ENCODE results near the gene NXPH2. TPM values are rescaled to one million over a fixed set of nuclear protein-coding genes. Genes with fewer than 3 reads are reported as not detected.

Gene NXPH2
- total and polyA plus RNA-seq, 2 of the 13 experiments (the other 11 are each of a cell fraction or from before 2014, with no cell fraction given): not detected

DNA sequence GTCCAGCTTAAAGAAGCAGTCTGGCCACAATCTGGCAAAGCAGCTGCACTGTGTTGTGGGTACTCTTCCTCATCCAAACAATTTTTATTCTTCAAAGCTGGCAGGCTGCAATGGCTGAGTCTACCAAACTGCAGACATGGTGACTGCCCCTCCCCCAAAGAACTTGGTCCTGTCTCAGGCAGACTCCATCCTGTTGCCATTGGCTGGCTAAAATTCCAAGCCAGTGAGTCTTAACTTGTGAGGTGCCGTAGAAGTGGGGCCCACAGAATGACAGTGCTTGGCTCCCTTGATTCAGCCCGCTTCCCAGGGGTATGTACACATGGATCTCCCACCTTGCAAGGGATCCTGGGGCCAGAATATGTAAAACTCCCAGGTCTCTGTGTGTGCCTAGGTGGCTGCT is 14.5 kb upstream of the NXPH2 start:
- Histone ChIP-seq H3K4me3 (replicated peaks in 1 of 3; ENCODE audit: insufficient read depth in 1 of 3, low read depth in 2 of 3, low read length in 3 of 3) (no peak overlapping the region), H3K9ac (ENCODE audit: insufficient read depth, low read depth, low read length) (no peak overlapping the region), H3K27me3 (ENCODE audit: control insufficient read depth in 1 of 2, insufficient read depth in 2 of 2, low read length in 2 of 2) (no peaks in the 10 kb centered on the region), H3K9me3 (ENCODE audit: low read length) (no peaks in the 10 kb centered on the region), H2AFZ (ENCODE audit: low read length) (no peak overlapping the region), H4K20me1 (ENCODE audit: insufficient read depth, low read length) (no peaks in the 10 kb centered on the region), H3K79me2 (ENCODE audit: insufficient read depth, low read length) (no peaks in the 10 kb centered on the region), H3K36me3 (replicated peaks in 1 of 2; ENCODE audit: control insufficient read depth in 1 of 2, insufficient read depth in 2 of 2, low read length in 2 of 2) (no peaks in the 10 kb centered on the region), H3K4me2 (ENCODE audit: low read depth, low read length) (no peak overlapping the region), H3K4me1 (ENCODE audit: insufficient read depth, low read length) (no peaks in the 10 kb centered on the region), H3K27ac (ENCODE audit: extremely low read length, insufficient read depth, low read length) (no peak overlapping the region)
- no TSS peak for BruUV-seq (replicated peaks)
- ATAC-seq (no peak), FAIRE-seq (no peak), DNase-seq (ENCODE audit: low spot score) (no peak)
- 37% methylated on average over 2 of the region's 2 CpGs for WGBS (ENCODE audit: low lambda C conversion rate)
- no peak for TF ChIP-seq ZNF317 (CRISPR knock-in tag; IDR thresholded peaks at IDR 0.05)
- ChIA-PET POLR2A (no interaction called here), CTCF (ENCODE audit: low intra/inter-chr PET ratio, low total read pairs) (no interaction called here)
- intact Hi-C loops (cut with micrococcal nuclease; ENCODE audit: unreplicated experiment) (no loop called here), in situ Hi-C loops (cut with HindIII; ENCODE audit: extremely low pct_ligation_motif_present, low pct_unique_long_range_greater_than_20kb) (no loop called here)

DNA sequence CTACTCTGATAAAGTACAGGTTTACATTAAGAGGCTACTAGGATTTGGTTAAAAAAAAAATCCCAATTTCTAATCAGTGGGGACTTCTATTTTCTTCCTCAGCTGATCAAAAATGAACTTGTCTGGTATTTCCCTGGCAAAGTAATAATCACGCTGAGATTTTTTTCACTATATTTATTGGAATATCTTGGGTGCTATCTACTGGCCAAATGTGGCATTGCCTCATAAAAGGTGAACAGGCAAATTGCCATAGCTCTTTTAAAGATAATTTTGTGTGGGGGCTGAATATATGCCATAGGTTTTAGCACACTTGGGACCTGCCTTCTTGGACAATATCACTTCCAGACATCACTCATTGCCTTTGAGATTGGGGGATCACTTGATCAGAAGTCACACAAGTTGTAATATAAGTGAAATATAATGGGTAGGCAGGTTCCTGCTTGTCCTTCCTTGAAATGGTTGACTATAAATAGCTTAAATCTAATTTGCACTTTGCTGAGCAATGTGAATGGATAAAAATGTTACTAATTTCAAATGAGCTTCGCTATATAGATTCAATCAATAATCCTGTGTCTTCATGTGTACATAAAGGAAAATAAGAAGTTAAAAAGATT is 7.0 kb upstream of the NXPH2 start:
- Histone ChIP-seq H3K4me2 (ENCODE audit: low read depth, low read length) (no peak overlapping the region), H3K27ac (ENCODE audit: extremely low read length, insufficient read depth, low read length) (no peak overlapping the region), H3K9me3 (ENCODE audit: low read length) (no peaks in the 10 kb centered on the region), H3K4me1 (ENCODE audit: insufficient read depth, low read length) (no peaks in the 10 kb centered on the region), H3K27me3 (ENCODE audit: control insufficient read depth in 1 of 2, insufficient read depth in 2 of 2, low read length in 2 of 2) (peaks cover 0 to 23% of the 10 kb centered on the region in 2 experiments; a peak in 2 of 5 replicates), H2AFZ (ENCODE audit: low read length) (no peak overlapping the region), H4K20me1 (ENCODE audit: insufficient read depth, low read length) (no peaks in the 10 kb centered on the region), H3K9ac (ENCODE audit: insufficient read depth, low read depth, low read length) (no peak overlapping the region), H3K36me3 (replicated peaks in 1 of 2; ENCODE audit: control insufficient read depth in 1 of 2, insufficient read depth in 2 of 2, low read length in 2 of 2) (no peaks in the 10 kb centered on the region), H3K4me3 (replicated peaks in 1 of 3; ENCODE audit: insufficient read depth in 1 of 3, low read depth in 2 of 3, low read length in 3 of 3) (no peak overlapping the region), H3K79me2 (ENCODE audit: insufficient read depth, low read length) (no peaks in the 10 kb centered on the region)
- ATAC-seq (peak; percentile 66), DNase-seq (ENCODE audit: low spot score) (peak; percentile 44), FAIRE-seq (no peak)
- ChIA-PET POLR2A (interaction anchor here (0.9 to 1.7 kb wide), 3 partner anchors 62 to 823 kb away, joined by 3 to 4 read pairs (median 3); partner anchors contain the start of gene HNMT), CTCF (ENCODE audit: low intra/inter-chr PET ratio, low total read pairs) (interaction anchor here (0.8 to 2.3 kb wide), 4 partner anchors 60 to 921 kb away, joined by 3 to 13 read pairs (median 7); no protein-coding TSS in a partner anchor)
- no TSS peak for BruUV-seq (replicated peaks)
- in situ Hi-C loops (cut with HindIII; ENCODE audit: extremely low pct_ligation_motif_present, low pct_unique_long_range_greater_than_20kb) (no loop called here), intact Hi-C loops (cut with micrococcal nuclease; ENCODE audit: unreplicated experiment) (loop anchor here (1.0 to 10.0 kb wide), 6 partner anchors 162 to 921 kb away; no protein-coding TSS in a partner anchor)
- under 1% methylated on average over 2 of the region's 2 CpGs for WGBS (ENCODE audit: low lambda C conversion rate)
- TF ChIP-seq ZNF264 (CRISPR knock-in tag; IDR thresholded peaks at IDR 0.05): no peak
- no peak for TF ChIP-seq NR3C1 (CRISPR knock-in tag; IDR thresholded peaks at IDR 0.05)
- TF ChIP-seq, protein P1, sequence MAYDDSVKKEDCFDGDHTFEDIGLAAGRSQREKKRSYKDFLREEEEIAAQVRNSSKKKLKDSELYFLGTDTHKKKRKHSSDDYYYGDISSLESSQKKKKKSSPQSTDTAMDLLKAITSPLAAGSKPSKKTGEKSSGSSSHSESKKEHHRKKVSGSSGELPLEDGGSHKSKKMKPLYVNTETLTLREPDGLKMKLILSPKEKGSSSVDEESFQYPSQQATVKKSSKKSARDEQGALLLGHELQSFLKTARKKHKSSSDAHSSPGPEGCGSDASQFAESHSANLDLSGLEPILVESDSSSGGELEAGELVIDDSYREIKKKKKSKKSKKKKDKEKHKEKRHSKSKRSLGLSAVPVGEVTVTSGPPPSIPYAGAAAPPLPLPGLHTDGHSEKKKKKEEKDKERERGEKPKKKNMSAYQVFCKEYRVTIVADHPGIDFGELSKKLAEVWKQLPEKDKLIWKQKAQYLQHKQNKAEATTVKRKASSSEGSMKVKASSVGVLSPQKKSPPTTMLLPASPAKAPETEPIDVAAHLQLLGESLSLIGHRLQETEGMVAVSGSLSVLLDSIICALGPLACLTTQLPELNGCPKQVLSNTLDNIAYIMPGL (CRISPR knock-in tag; IDR thresholded peaks at IDR 0.05; ENCODE audit: borderline replicate concordance in 1 of 2, low read depth in 1 of 2): 0 out of 4 replicates have a peak, but pooled peaks of 1 of the 2 experiments have one; percentile 22
- no peak for TF ChIP-seq ZNF207 (IDR thresholded peaks at IDR 0.05; ENCODE audit: borderline replicate concordance)
- TF ChIP-seq FOXP1 (IDR thresholded peaks at IDR 0.05): no peak
- TF ChIP-seq FOXP1 (CRISPR knock-in tag; IDR thresholded peaks at IDR 0.05): no peak
- TF ChIP-seq, protein P2, sequence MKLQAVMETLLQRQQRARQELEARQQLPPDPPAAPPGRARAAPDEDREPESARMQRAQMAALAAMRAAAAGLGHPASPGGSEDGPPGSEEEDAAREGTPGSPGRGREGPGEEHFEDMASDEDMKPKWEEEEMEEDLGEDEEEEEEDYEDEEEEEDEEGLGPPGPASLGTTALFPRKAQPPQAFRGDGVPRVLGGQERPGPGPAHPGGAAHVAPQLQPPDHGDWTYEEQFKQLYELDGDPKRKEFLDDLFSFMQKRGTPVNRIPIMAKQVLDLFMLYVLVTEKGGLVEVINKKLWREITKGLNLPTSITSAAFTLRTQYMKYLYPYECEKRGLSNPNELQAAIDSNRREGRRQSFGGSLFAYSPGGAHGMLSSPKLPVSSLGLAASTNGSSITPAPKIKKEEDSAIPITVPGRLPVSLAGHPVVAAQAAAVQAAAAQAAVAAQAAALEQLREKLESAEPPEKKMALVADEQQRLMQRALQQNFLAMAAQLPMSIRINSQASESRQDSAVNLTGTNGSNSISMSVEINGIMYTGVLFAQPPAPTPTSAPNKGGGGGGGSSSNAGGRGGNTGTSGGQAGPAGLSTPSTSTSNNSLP (IDR thresholded peaks at IDR 0.05; ENCODE audit: low read depth, low read length): peak; percentile 23; the same call in 1 of the 2 replicates
- no peak for TF ChIP-seq SNAPC2 (CRISPR knock-in tag; IDR thresholded peaks at IDR 0.05)
- TF ChIP-seq ATF7 (IDR thresholded peaks at IDR 0.05): no peak
- TF ChIP-seq ATF7 (CRISPR knock-in tag; IDR thresholded peaks at IDR 0.05): no peak
- no peak for TF ChIP-seq ZNF33A (CRISPR knock-in tag; IDR thresholded peaks at IDR 0.05; ENCODE audit: borderline replicate concordance)
- peak; percentile 80 for TF ChIP-seq SMC3 (IDR thresholded peaks at IDR 0.05; ENCODE audit: low read length)
- TF ChIP-seq, protein P3, sequence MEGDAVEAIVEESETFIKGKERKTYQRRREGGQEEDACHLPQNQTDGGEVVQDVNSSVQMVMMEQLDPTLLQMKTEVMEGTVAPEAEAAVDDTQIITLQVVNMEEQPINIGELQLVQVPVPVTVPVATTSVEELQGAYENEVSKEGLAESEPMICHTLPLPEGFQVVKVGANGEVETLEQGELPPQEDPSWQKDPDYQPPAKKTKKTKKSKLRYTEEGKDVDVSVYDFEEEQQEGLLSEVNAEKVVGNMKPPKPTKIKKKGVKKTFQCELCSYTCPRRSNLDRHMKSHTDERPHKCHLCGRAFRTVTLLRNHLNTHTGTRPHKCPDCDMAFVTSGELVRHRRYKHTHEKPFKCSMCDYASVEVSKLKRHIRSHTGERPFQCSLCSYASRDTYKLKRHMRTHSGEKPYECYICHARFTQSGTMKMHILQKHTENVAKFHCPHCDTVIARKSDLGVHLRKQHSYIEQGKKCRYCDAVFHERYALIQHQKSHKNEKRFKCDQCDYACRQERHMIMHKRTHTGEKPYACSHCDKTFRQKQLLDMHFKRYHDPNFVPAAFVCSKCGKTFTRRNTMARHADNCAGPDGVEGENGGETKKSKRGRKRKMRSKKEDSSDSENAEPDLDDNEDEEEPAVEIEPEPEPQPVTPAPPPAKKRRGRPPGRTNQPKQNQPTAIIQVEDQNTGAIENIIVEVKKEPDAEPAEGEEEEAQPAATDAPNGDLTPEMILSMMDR (CRISPR knock-in tag; IDR thresholded peaks at IDR 0.05): peak; percentile 79

Data from HepG2 (cell line).